DOHH2 (cell line): ENCODE data around the gene CNTN1.

Source experiments
- EZH2phosphoT487 ChIP-seq: fragments of 200-600 bp; sonication (generic); IDR thresholded peaks from 2 replicates; pipeline ENCODE4 v1.6.1; 2017; ENCODE audit warnings: borderline replicate concordance, mild to moderate bottlenecking, antibody characterized with exemption, low read length, moderate library complexity, mixed read lengths
- TF ChIP-seq, protein P1 (sequence below): fragments of 200-600 bp; sonication (generic); IDR thresholded peaks from one replicate; pipeline ENCODE4 v1.5.1; 2014; ENCODE audit warnings: antibody characterized with exemption, mild to moderate bottlenecking, low read depth, low read length; ENCODE audit not compliant: poor library complexity, severe bottlenecking

DNA sequence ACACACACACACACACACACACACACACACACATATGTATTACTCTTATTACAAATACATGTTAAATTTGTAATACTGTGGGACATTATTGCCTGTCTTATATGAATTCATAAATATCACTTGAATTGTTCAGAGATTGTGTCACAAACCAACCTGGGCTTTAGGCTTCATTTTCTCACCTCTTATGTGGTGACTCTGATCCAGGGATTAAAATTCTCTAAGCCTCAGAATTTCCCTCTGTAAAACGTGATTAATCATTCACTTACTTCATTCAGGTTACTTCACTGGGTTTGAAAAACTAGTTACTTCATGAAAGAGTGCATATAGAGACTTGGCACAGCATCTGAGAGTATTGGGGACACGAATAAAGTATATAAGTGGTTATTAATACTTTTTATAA lies 255.6 kb downstream of the CNTN1 start:
- TF ChIP-seq, protein P1, sequence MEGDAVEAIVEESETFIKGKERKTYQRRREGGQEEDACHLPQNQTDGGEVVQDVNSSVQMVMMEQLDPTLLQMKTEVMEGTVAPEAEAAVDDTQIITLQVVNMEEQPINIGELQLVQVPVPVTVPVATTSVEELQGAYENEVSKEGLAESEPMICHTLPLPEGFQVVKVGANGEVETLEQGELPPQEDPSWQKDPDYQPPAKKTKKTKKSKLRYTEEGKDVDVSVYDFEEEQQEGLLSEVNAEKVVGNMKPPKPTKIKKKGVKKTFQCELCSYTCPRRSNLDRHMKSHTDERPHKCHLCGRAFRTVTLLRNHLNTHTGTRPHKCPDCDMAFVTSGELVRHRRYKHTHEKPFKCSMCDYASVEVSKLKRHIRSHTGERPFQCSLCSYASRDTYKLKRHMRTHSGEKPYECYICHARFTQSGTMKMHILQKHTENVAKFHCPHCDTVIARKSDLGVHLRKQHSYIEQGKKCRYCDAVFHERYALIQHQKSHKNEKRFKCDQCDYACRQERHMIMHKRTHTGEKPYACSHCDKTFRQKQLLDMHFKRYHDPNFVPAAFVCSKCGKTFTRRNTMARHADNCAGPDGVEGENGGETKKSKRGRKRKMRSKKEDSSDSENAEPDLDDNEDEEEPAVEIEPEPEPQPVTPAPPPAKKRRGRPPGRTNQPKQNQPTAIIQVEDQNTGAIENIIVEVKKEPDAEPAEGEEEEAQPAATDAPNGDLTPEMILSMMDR: no peak
- TF ChIP-seq EZH2phosphoT487: no peak
